Brain microvascular endothelial cell (primary cell): ENCODE data around the gene ATP8A2.

Experiments
- DNase-seq: peaks from one replicate; pipeline ENCODE4 v3.0.0-alpha.2; 2020
- H3K27ac ChIP-seq: fragments of 250-450 bp; sonication (Bioruptor Pico); 2 replicates; pipeline ENCODE4 v1.5.1; 2020; ENCODE audit warnings: mild to moderate bottlenecking, moderate library complexity
- H3K27me3 ChIP-seq: fragments of 250-450 bp; sonication (Bioruptor Pico); replicated peaks from 2 replicates; pipeline ENCODE4 v1.5.1; 2020; ENCODE audit warnings: mild to moderate bottlenecking
- H3K36me3 ChIP-seq: fragments of 250-450 bp; sonication (Bioruptor Pico); replicated peaks from 2 replicates; pipeline ENCODE4 v1.5.1; 2020; ENCODE audit warnings: mild to moderate bottlenecking
- H3K4me3 ChIP-seq: 2 replicates; pipeline ENCODE4 v1.5.1; 2011; ENCODE audit warnings: low read depth, mild to moderate bottlenecking, control low read depth, low read length, moderate library complexity
- in situ Hi-C: cut with HindIII; loops from 2 replicates; pipeline ENCODE4 v1.10.0; 2017; ENCODE audit warnings: low sequenced_read_pairs, low pct_ligation_motif_present
- TF ChIP-seq, protein P1 (sequence below): IDR thresholded peaks from 2 replicates; pipeline ENCODE4 v1.5.1; 2011; ENCODE audit warnings: low read depth, mild to moderate bottlenecking, moderate library complexity, low read length, control low read depth, inconsistent platforms; ENCODE audit errors: missing control alignments

ATP8A2 gene

DNA sequence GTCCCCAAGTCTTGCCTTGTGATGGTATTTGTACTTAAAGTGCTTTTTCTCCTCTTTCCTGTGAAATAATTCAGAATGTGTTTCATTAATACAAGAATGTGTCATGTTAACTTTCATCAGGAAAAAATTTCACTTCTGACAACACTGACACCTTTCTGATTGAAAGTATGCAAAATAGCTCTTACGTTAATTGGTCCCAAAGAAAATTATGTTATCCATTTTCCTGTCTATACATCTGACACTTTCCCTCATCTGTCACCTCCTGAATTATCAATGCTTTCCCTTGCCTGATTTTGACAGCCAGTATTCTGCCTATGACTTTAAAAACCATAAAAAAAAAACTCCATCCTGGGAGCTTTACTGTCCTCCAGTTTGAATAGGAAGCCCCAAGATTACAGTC, 336.5 kb downstream of the ATP8A2 start:
- TF ChIP-seq, protein P1, sequence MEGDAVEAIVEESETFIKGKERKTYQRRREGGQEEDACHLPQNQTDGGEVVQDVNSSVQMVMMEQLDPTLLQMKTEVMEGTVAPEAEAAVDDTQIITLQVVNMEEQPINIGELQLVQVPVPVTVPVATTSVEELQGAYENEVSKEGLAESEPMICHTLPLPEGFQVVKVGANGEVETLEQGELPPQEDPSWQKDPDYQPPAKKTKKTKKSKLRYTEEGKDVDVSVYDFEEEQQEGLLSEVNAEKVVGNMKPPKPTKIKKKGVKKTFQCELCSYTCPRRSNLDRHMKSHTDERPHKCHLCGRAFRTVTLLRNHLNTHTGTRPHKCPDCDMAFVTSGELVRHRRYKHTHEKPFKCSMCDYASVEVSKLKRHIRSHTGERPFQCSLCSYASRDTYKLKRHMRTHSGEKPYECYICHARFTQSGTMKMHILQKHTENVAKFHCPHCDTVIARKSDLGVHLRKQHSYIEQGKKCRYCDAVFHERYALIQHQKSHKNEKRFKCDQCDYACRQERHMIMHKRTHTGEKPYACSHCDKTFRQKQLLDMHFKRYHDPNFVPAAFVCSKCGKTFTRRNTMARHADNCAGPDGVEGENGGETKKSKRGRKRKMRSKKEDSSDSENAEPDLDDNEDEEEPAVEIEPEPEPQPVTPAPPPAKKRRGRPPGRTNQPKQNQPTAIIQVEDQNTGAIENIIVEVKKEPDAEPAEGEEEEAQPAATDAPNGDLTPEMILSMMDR = no peak
- in situ Hi-C loops = no loop called here
- H3K27ac ChIP-seq = no peak overlapping the region
- no peaks in the 10 kb centered on the region for H3K36me3 ChIP-seq
- H3K27me3 ChIP-seq = no peaks in the 10 kb centered on the region
- H3K4me3 ChIP-seq = no peak overlapping the region
- DNase-seq = no peak

DNA sequence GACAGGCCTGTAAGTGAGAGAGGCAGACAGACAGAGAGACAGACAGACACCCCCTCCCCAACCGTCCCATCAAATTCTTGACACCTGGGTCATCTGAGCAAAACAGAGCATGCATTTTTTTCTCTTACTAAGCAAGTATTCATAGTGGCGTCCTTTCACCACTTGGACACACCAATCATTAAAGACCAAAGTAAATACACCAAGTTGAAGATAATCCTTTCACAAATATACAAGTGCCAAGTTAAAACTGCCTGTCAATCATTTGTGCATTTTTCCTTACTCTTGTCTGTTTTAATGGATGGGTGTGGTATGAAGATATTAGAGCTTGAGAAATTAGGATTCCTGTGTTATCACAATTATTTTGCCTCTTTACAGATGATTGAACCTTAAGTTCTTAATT, 337.3 kb downstream of the ATP8A2 start:
- DNase-seq = no peak
- Histone ChIP-seq H3K36me3 (no peaks in the 10 kb centered on the region), H3K27ac (no peak overlapping the region), H3K27me3 (no peaks in the 10 kb centered on the region), H3K4me3 (no peak overlapping the region)
- TF ChIP-seq, protein P1 = no peak
- in situ Hi-C loops = no loop called here

DNA sequence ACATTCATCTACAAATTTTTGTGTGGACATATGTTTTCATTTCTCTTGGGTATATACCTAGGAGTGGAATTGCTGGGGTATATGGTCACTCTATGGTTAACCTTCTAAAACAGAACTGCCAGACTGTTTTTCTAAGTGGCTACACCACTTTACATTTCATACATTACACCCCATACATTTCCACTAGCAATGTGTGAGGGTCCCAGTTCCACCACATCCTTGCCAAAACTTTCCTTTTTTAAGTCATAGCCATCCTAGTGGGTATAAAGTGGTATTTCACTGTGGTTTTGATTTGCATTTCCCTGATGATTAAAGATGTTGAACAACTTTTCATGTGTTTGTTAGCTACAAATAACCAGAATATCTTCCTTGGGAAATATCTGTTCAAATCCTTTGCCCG, 344.0 kb downstream of the ATP8A2 start:
- Histone ChIP-seq H3K4me3 (no peak overlapping the region), H3K36me3 (no peaks in the 10 kb centered on the region), H3K27ac (no peak overlapping the region), H3K27me3 (no peaks in the 10 kb centered on the region)
- TF ChIP-seq, protein P1 = no peak
- no peak for DNase-seq
- in situ Hi-C loops = no loop called here

DNA sequence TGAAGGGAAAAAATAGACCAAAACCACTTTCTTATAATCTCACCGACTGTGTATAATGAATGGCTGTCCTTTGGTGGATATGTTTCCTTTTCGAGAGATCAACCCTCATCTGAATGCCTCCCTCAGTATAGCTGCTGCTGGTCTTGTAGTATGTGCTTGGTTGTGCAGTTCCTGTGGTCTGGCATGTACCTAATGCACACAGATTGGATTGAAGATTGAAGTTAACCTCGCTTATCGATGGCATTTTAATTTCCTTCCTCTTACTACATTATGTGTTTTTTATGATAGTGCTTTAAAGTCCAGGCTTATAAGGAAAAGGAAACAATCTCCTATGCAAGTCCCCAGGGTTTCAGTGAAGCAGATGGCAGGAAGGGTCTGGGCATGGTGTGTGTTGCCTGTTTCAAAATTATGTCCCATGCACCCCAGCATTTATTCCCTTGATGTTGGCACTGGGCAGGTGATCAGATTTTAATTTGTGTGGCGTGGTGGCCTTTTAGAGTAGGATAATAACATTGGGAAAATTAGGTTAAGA, 346.0 kb downstream of the ATP8A2 start:
- DNase-seq = no peak
- TF ChIP-seq, protein P1 = no peak
- Histone ChIP-seq H3K27ac (no peak overlapping the region), H3K27me3 (no peaks in the 10 kb centered on the region), H3K36me3 (no peaks in the 10 kb centered on the region), H3K4me3 (no peak overlapping the region)
- in situ Hi-C loops = no loop called here

DNA sequence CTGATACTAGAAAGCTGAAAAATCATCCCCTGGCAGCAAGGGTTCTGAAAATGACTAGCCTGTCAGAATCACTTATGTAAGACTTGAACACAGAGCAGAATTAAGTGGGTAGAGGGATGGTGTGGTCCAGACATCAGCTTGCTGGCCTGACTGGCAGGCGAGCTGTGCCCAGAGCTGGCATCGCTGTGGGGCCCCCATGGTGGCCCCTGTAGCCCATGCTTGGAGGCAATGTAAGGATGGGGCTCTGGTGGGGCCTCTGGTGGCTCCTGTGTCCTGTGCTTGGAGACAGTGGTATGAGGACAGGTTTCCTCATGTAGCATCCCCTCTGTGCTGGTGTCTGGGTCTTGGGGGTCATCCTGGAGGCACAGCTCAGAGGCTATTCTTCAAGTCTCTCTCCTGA, 347.9 kb downstream of the ATP8A2 start:
- Histone ChIP-seq H3K27me3 (no peaks in the 10 kb centered on the region), H3K4me3 (no peak overlapping the region), H3K36me3 (no peaks in the 10 kb centered on the region), H3K27ac (no peak overlapping the region)
- in situ Hi-C loops = no loop called here
- TF ChIP-seq, protein P1 = no peak
- no peak for DNase-seq

DNA sequence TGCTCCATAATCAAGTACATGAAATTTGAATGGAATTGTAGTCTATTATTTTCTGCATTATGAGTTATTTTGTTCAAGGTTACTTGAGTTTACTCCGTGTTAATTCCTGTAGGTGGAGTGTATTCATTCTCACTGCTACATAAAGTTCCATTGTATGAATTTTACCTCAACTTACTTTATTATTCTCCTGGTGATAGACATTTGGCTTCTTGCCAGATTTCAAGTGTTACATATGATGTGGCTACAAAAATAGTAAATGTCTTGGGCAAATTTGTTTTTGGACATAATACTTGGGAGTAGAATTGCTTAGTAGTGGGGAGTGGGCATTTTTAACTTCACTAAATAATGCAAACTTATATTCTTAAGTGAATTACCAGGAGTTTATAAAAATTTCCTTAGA, 351.1 kb downstream of the ATP8A2 start:
- no peaks in the 10 kb centered on the region for H3K27me3 ChIP-seq
- in situ Hi-C loops = no loop called here
- no peaks in the 10 kb centered on the region for H3K36me3 ChIP-seq
- DNase-seq = no peak
- H3K4me3 ChIP-seq = no peak overlapping the region
- no peak overlapping the region for H3K27ac ChIP-seq
- TF ChIP-seq, protein P1 = no peak
